B cell (primary cell): ENCODE measurements around the gene CKAP2. TPM values are rescaled to one million over a fixed set of nuclear protein-coding genes. Genes with fewer than 3 reads are reported as not detected.

Experiments used
- ATAC-seq: fragments of 200-7000 bp; cut with Tn5 transposase; one replicate; pipeline ENCODE4 v1.10.0; 2021; ENCODE audit warnings: low read depth, mild to moderate bottlenecking, moderate number of reproducible peaks, moderate library complexity
- CTCF ChIA-PET: fragments of 350-600 bp; sonication (Branson Sonifier 250); formaldehyde crosslinking; loops from one replicate; lab custom pipeline; 2021; ENCODE audit warnings: antibody characterized with exemption, inconsistent platforms; lab: Charles Lee
- POLR2A ChIA-PET: fragments of 350-600 bp; sonication (Branson Sonifier 250); formaldehyde crosslinking; loops from one replicate; lab custom pipeline; 2021; ENCODE audit warnings: antibody characterized with exemption; lab: Charles Lee
- DNase-seq: peaks from one replicate; pipeline ENCODE4 v3.0.0; 2013
- H2AFZ ChIP-seq: 2 replicates; pipeline ENCODE4 v1.6.1; 2012; ENCODE audit warnings: mild to moderate bottlenecking, low read depth, low read length; ENCODE audit not compliant: insufficient read depth, poor library complexity, severe bottlenecking
- H3K27ac ChIP-seq, 2 donors: 1 replicate in 1 of 2; 2 replicates in 1 of 2; pipeline ENCODE4 v1.5.1; 2012 to 2013; ENCODE audit warnings: low read length in 2 of 2, mild to moderate bottlenecking in 2 of 2, moderate library complexity in 1 of 2
- H3K27me3 ChIP-seq, 4 experiments: fragments of 200-600 bp in 1 of 4; sonication (generic) in 1 of 4; replicated peaks in 1 of 4; 1 replicate in 2 of 4; 2 replicates in 2 of 4; pipeline versions ENCODE4 v1.6.1 to v1.7.0; 2013 to 2016; ENCODE audit warnings: low read length in 3 of 4, mild to moderate bottlenecking in 2 of 4, mixed read lengths in 1 of 4, moderate library complexity in 1 of 4; ENCODE audit not compliant: insufficient read depth in 4 of 4, control insufficient read depth in 3 of 4; ENCODE audit errors: control extremely low read depth in 1 of 4
- H3K36me3 ChIP-seq, 2 experiments: replicated peaks in 1 of 2; 1 replicate in 1 of 2; 2 replicates in 1 of 2; pipeline versions ENCODE4 v1.6.1 to v1.7.1; 2013; ENCODE audit warnings: low read length in 1 of 2; ENCODE audit not compliant: insufficient read depth in 2 of 2, control insufficient read depth in 1 of 2; ENCODE audit errors: control extremely low read depth in 1 of 2, extremely low read depth in 1 of 2
- H3K4me1 ChIP-seq, 2 donors: fragments of 200-600 bp in 1 of 2; sonication (generic) in 1 of 2; 1 replicate in 1 of 2; 2 replicates in 1 of 2; pipeline versions ENCODE4 v1.5.1 to v1.6.1; 2013 to 2017; ENCODE audit warnings: low read length in 2 of 2; ENCODE audit not compliant: control insufficient read depth in 2 of 2, insufficient read depth in 2 of 2
- H3K4me2 ChIP-seq: replicated peaks from 2 replicates; pipeline ENCODE3; 2012; ENCODE audit warnings: mild to moderate bottlenecking, low read depth, low read length; ENCODE audit not compliant: poor library complexity, severe bottlenecking
- H3K4me3 ChIP-seq, 5 experiments: fragments of 200-600 bp in 1 of 5; sonication (generic) in 1 of 5; 1 replicate in 3 of 5; 2 replicates in 2 of 5; pipeline versions ENCODE4 v1.5.1 to v1.7.0; 2011 to 2016; ENCODE audit warnings: low read length in 4 of 5, mild to moderate bottlenecking in 4 of 5, low read depth in 2 of 5, control low read depth in 1 of 5, moderate library complexity in 1 of 5; ENCODE audit not compliant: insufficient read depth in 1 of 5; ENCODE audit errors: control extremely low read depth in 1 of 5, extremely low read depth in 1 of 5
- H3K79me2 ChIP-seq: fragments of 200-600 bp; sonication (generic); one replicate; pipeline ENCODE4 v1.6.0; 2016; ENCODE audit warnings: low read length; ENCODE audit not compliant: control insufficient read depth, insufficient read depth
- H3K9ac ChIP-seq: fragments of 200-600 bp; sonication (generic); 2 replicates; pipeline ENCODE4 v1.6.1; 2017; ENCODE audit warnings: mild to moderate bottlenecking, low read length, moderate library complexity
- H3K9me3 ChIP-seq, 3 donors: one replicate each; pipeline versions ENCODE4 v1.6.1 to v1.7.1; 2013; ENCODE audit warnings: low read length in 2 of 3; ENCODE audit not compliant: control insufficient read depth in 2 of 3, insufficient read depth in 1 of 3; ENCODE audit errors: control extremely low read depth in 1 of 3
- H4K20me1 ChIP-seq: 2 replicates; pipeline ENCODE4 v1.6.0; 2012; ENCODE audit warnings: mild to moderate bottlenecking, low read length; ENCODE audit not compliant: insufficient read depth, control insufficient read depth, poor library complexity, severe bottlenecking
- H3K27ac Mint-ChIP-seq: one replicate; pipeline ENCODE4 v1.8.0; 2021; ENCODE audit warnings: mixed read lengths
- H3K27me3 Mint-ChIP-seq: one replicate; pipeline ENCODE4 v1.8.0; 2021; ENCODE audit warnings: mixed read lengths
- H3K4me1 Mint-ChIP-seq: one replicate; pipeline ENCODE4 v1.8.0; 2021; ENCODE audit warnings: mixed read lengths
- H3K4me3 Mint-ChIP-seq: one replicate; pipeline ENCODE4 v1.8.0; 2021; ENCODE audit warnings: mixed read lengths
- H3K9me3 Mint-ChIP-seq: one replicate; pipeline ENCODE4 v1.8.0; 2022; ENCODE audit warnings: mixed read lengths; ENCODE audit not compliant: insufficient read depth
- EZH2 ChIP-seq: IDR thresholded peaks from 2 replicates; pipeline ENCODE4 v1.6.1; 2012; ENCODE audit warnings: borderline replicate concordance, low read depth, mild to moderate bottlenecking, moderate library complexity, low read length; ENCODE audit not compliant: insufficient read depth, poor library complexity, severe bottlenecking
- WGBS: methylation state at CpG from one replicate; pipeline ENCODE4 v1.1.5; 2013; ENCODE audit warnings: missing lambda C conversion rate; ENCODE audit not compliant: insufficient coverage; 5-methylcytosine and 5-hydroxymethylcytosine counted together
- intact Hi-C: fragments of 100-400 bp; cut with micrococcal nuclease; formaldehyde crosslinking; loops from one replicate; pipeline ENCODE4 v1.10.0; 2022
- polyA plus RNA-seq: library from polyadenylated mRNA; depleted of rRNA; stranded (reverse); fragments of >200 nt; gene quantifications from 2 replicates; pipeline ENCODE4 v1.2.3, GENCODE V29; 2012
- total RNA-seq, 2 donors: library from RNA; stranded (reverse); fragments of 120-200 nt in 1 of 2; gene quantifications; 1 replicate in 1 of 2; 2 replicates in 1 of 2; pipeline versions ENCODE4 v1.2.3 to v1.2.4, GENCODE V29; 2013 to 2022
- TF ChIP-seq, protein P1 (sequence below): fragments of 200-600 bp; IDR thresholded peaks from one replicate; pipeline ENCODE4 v1.8.0; 2022; ENCODE audit warnings: antibody characterized with exemption, mild to moderate bottlenecking

Gene CKAP2
- total and polyA plus RNA-seq, 2 donors (not counting 1 experiment from before 2014, with no cell fraction given), result 5.4 to 22.1 TPM

DNA sequence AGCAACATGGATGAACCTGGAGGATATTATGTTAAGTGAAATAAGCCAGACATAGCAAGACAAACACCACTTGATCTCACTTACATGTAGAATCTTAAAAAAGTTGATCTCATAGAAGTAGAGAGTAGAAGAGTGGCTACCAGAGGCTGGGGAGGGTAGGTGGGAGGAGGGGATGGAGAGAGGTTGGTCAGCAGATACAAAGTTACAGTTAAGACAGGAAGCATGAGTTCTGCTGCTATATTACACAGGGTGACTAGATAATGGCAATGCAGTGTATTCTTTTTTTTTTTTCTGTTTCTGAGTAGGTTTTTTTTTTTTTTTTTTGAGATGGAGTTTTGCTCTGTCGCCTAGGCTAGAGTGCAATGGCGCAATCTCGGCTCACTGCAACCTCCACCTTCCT, 34.1 kb upstream of the CKAP2 start:
- H3K4me1 ChIP-seq, result no peaks in the 10 kb centered on the region
- no peaks in the 10 kb centered on the region for H4K20me1 ChIP-seq
- WGBS, result no CpG with 5 or more reads among the region's 3 CpGs
- Mint-ChIP-seq H3K4me3 (no peak overlapping the region), H3K4me1 (no peaks in the 10 kb centered on the region), H3K27me3 (no peaks in the 10 kb centered on the region), H3K9me3 (no peaks in the 10 kb centered on the region), H3K27ac (no peak overlapping the region)
- no peaks in the 10 kb centered on the region for H3K9me3 ChIP-seq
- ChIA-PET POLR2A (no interaction called here), CTCF (interaction anchor here (4.0 kb wide), 1 partner anchor 29 kb away, joined by 17 read pairs; the partner anchor contains the start of gene VPS36)
- H3K27ac ChIP-seq, result no peak overlapping the region
- ATAC-seq (no peak), DNase-seq (no peak)
- no peaks in the 10 kb centered on the region for H3K79me2 ChIP-seq
- no peak overlapping the region for H2AFZ ChIP-seq
- TF ChIP-seq, protein P1, sequence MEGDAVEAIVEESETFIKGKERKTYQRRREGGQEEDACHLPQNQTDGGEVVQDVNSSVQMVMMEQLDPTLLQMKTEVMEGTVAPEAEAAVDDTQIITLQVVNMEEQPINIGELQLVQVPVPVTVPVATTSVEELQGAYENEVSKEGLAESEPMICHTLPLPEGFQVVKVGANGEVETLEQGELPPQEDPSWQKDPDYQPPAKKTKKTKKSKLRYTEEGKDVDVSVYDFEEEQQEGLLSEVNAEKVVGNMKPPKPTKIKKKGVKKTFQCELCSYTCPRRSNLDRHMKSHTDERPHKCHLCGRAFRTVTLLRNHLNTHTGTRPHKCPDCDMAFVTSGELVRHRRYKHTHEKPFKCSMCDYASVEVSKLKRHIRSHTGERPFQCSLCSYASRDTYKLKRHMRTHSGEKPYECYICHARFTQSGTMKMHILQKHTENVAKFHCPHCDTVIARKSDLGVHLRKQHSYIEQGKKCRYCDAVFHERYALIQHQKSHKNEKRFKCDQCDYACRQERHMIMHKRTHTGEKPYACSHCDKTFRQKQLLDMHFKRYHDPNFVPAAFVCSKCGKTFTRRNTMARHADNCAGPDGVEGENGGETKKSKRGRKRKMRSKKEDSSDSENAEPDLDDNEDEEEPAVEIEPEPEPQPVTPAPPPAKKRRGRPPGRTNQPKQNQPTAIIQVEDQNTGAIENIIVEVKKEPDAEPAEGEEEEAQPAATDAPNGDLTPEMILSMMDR, result no peak
- TF ChIP-seq EZH2, result no peak
- peaks cover 2 to 59% of the 10 kb centered on the region in 2 experiments for H3K36me3 ChIP-seq
- H3K4me2 ChIP-seq, result no peak overlapping the region
- no peak overlapping the region for H3K9ac ChIP-seq
- no peaks in the 10 kb centered on the region for H3K27me3 ChIP-seq
- intact Hi-C loops, result no loop called here
- no peak overlapping the region for H3K4me3 ChIP-seq

DNA sequence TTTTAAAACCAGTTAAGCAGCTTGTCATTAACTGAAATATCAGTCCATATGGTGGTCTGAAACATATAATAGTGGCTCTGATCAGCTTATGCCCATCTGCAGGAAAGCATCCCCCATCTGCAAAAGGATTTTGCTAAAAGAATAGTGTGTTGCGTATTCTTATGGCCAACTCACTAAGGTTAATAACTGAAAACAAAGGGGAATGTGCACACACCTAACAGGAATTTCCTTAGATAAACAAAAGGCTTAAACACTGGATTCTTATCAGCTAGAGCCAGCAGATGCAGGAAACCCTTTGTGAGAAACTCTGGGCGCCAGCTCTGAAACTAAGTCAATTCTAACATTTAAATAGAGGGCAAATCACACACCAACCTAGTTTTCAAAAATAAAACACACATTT, 27.0 kb upstream of the CKAP2 start:
- H3K27ac Mint-ChIP-seq, result no peak overlapping the region
- H3K27me3 ChIP-seq, result no peaks in the 10 kb centered on the region
- no peaks in the 10 kb centered on the region for H4K20me1 ChIP-seq
- no peak overlapping the region for H3K4me3 Mint-ChIP-seq
- DNase-seq, result no peak
- no peaks in the 10 kb centered on the region for H3K27me3 Mint-ChIP-seq
- ChIA-PET POLR2A (no interaction called here), CTCF (interaction anchor here (0.8 to 1.1 kb wide), 2 partner anchors 22 to 252 kb away, joined by 3 to 6 read pairs; partner anchors contain the start of gene VPS36)
- H3K4me2 ChIP-seq, result no peak overlapping the region
- H3K4me1 Mint-ChIP-seq, result no peaks in the 10 kb centered on the region
- no peak overlapping the region for H3K27ac ChIP-seq
- no peak overlapping the region for H2AFZ ChIP-seq
- no peaks in the 10 kb centered on the region for H3K79me2 ChIP-seq
- H3K36me3 ChIP-seq, result peaks cover 3 to 52% of the 10 kb centered on the region in 2 experiments
- no peaks in the 10 kb centered on the region for H3K9me3 Mint-ChIP-seq
- intact Hi-C loops, result no loop called here
- H3K9ac ChIP-seq, result no peak overlapping the region
- 100% methylated on average over 1 of the region's 2 CpGs for WGBS
- H3K4me1 ChIP-seq, result no peaks in the 10 kb centered on the region
- ATAC-seq, result no peak
- H3K4me3 ChIP-seq, result no peak overlapping the region
- no peaks in the 10 kb centered on the region for H3K9me3 ChIP-seq
- TF ChIP-seq, protein P1, result no peak
